GM12864 (cell line): Measurements from ENCODE around the gene ARID1B.

Experiments used
- DNase-seq: peaks from one replicate; pipeline ENCODE4 v3.0.0-alpha.2; 2011; ENCODE audit warnings: low read depth
- H3K4me3 ChIP-seq: 2 replicates; pipeline ENCODE4 v1.5.1; 2011; ENCODE audit warnings: mild to moderate bottlenecking, low read depth, low read length, control low read depth
- CTCF ChIP-seq: IDR thresholded peaks from 2 replicates; pipeline ENCODE4 v1.5.1; 2011; ENCODE audit warnings: low read depth, mild to moderate bottlenecking, moderate library complexity, low read length, control low read depth, inconsistent platforms; ENCODE audit errors: missing control alignments

Gene ARID1B

GRCh38 chr6:157207521-157208076 is 430.4 kb downstream of the ARID1B start:
- no peak for TF ChIP-seq CTCF
- DNase-seq: no peak
- H3K4me3 ChIP-seq: no peak overlapping the region

DNA sequence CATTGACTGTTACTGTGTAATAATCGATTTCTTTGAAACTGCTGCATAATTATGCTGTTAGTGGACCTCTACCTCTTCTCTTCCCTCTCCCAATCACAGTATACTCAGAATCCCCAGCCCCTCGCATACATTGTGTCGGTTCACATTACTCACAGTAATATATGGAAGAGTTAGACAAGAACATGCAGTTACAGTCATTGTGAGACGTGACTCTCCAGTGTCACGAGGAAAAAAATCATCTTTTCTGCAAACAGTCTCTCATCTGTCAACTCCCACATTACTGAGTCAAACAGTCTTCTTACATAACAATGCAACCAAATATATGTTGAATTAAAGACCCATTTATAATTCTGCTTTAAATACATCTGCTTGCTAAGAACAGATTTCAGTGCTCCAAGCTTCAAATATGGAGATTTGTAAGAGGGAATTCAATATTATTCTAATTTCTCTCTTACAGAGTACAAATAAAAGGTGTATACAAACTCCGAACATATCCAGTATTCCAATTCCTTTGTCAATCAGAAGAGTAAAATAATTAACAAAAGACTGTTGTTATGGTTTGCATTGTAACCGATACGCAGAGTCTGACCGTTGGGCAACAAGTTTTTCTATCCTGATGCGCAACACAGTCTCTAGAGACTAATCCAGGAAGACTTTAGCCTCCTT is 432.8 kb downstream of the ARID1B start:
- no peak for TF ChIP-seq CTCF
- DNase-seq: no peak
- no peak overlapping the region for H3K4me3 ChIP-seq

DNA sequence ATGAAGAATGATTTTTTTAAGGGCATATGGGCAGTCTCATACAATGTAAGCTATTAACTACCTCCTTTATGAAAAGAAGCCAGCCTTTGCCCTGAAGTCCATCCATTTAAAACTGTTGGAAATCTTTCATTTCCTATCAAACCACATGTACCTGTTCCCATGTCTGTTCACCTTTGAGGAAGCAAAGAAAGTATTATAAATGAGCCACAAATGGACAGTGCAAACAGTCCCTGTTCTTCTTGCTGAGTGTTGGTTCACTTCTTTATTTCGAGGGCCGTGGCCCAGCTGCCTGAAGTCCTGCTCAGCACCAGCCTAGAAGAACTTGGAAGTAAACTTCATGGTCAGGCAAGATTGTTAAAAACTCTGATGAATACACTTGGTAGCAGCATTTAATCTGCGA is 433.8 kb downstream of the ARID1B start:
- TF ChIP-seq CTCF: no peak
- no peak overlapping the region for H3K4me3 ChIP-seq
- DNase-seq: no peak

DNA sequence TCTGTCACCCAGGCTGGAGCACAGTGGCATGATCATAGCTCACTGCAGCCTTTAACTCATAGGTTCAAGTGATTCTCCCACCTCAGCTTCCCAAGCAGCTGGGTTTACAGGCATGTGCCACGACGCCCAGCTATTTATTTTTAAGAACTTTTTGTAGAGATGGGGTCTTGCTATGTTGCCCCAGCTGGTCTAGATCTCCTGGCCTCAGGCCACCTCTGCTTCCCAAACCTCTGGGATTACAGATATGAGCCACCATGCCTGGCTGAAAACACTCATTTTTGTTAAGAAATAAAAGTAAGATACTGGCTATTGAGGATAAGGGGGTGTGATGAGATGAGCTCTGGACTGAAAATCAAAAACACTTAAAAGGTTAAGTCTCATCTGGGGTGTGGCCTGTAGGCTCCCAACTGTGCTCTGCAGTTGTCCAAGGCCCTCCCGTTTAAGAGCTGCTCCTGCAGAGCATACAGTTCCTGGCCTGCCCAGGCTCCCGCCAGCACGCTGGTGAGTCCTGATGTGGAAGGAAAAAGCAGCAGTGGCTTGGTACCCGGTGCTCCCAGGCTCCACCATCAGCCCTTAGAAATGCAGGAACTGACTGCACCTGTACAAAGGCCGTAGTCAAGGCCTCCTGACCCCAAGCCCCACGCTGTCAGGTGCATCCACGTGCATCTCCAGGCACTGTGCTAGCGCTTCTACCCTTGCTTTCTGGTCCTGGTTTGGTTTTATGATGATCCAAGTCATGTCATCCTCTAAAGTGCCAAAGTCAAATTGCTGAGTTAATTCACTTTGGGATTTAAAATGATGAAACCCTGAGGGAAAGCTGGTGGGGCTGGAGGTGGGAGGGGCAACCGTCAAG is 434.7 kb downstream of the ARID1B start:
- no peak for DNase-seq
- no peak for TF ChIP-seq CTCF
- H3K4me3 ChIP-seq: no peak overlapping the region

DNA sequence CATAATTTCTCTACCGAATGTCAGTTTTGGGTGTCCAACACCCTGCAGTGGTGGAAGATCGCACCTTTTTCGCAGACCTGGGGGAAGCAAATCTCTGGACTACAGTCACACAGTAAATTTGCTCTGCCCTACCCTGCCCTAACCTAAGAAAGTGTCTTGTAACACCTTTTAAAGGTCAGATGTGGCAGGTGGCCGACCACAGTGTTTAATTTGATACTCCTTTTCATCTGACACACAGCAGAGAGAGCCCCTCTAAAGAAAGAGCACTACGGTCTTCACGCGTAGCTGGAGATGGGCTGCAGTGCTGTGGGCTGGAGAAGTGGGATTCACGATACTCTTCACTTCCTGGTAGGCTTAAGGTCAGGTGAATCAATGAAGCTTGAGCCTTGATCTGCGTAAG is 436.2 kb downstream of the ARID1B start:
- DNase-seq: no peak
- H3K4me3 ChIP-seq: no peak overlapping the region
- TF ChIP-seq CTCF: no peak

DNA sequence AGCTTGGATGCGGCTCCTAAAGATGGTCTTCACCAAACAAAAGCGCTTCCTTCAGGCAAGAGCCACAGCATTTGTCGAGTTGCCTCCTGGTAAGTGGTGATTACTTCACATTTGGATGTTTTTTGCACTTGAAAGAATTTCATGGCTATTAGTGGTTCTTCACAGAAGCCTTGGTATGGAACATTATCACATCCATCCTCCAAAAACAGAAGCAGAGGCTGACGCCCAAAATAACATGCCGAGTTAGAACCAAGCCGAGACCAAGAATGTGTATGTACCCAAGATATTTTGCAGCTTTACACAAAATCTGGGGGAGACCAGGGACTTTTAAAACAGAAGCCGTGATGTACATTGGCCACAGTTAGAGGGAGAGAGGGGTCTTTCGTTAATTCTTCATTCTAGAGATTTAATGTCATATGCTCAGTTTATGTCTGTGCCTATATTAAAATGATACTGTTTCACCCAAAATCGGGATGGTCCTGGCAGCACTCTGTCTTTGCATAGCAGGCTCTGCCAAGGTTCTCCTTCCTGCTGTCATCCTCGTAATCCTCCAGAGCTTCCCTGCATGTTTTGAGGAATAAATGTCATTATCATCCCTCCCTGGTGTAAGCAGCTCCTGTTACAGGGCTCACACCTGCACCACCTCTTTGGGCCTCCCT is 436.9 kb downstream of the ARID1B start:
- DNase-seq: no peak
- no peak for TF ChIP-seq CTCF
- no peak overlapping the region for H3K4me3 ChIP-seq
